Measurements from ENCODE around the gene DGCR8.

DNA sequence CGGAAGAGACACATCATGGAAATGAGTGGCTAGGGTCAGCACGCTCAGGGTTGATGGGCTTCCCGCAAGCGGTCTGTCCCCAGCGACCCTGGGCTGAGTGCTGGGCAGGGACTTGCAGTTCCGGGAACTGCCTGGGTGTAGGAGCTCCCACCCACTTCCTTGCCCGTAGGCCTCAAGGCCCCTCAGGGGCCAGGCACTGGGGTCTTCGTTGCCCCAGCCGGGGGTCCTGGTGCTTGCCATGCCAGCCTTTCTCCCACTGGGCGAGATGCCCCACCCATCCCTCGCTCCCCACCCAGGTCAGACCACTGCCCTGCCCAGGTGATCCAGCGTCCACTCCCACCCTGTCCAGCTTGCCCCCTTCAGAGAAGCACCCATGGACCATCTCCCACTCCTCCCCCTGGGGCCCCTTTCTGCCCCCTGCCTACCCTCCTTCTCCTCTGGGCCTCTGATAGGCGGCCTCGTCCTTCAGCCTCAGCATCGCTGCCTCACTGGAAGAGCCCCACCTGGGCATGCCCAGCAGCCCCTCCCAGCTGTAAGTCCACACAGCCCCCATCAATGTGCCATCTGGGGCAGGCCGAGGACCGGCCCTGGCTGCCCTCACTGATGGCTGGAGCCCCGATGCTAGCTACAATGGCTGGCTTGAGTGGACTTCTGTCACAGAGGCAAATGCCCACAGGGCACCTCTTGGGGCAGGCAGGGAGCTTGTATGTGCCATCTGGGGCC, 17.8 kb upstream of the DGCR8 start:
- no peak for TF ChIP-seq FOS (IDR thresholded peaks at IDR 0.05; ENCODE audit: low read depth, low read length)
- no peak for TF ChIP-seq CTCF (conservative IDR thresholded peaks at IDR 0.05; ENCODE audit: low read depth, low read length)
- TF ChIP-seq BHLHE40 (IDR thresholded peaks at IDR 0.05; ENCODE audit: low read depth, low read length): no peak
- no peak for TF ChIP-seq POLR2A (IDR thresholded peaks at IDR 0.05; ENCODE audit: low read depth, low read length)
- no peak for TF ChIP-seq RAD21 (IDR thresholded peaks at IDR 0.05; ENCODE audit: low read length)
- TF ChIP-seq MAZ (IDR thresholded peaks at IDR 0.05; ENCODE audit: borderline replicate concordance, low read depth, low read length): no peak
- no peak for TF ChIP-seq RFX5 (IDR thresholded peaks at IDR 0.05; ENCODE audit: low read depth, low read length)
- no peak for TF ChIP-seq SMC3 (IDR thresholded peaks at IDR 0.05; ENCODE audit: low read depth, low read length)
- TF ChIP-seq RCOR1 (IDR thresholded peaks at IDR 0.05; ENCODE audit: insufficient replicate concordance, low read length): no peak
